Neural progenitor cell (in vitro differentiated cells): ENCODE results near the gene BRPF3.

ENCODE experiments used
- EZH2 ChIP-seq: fragments of 200-600 bp; sonication (generic); IDR thresholded peaks from 2 replicates; pipeline ENCODE4 v1.6.1; 2017; ENCODE audit warnings: antibody characterized with exemption, mild to moderate bottlenecking, moderate library complexity
- EZH2phosphoT487 ChIP-seq: fragments of 200-600 bp; sonication (generic); IDR thresholded peaks from 2 replicates; pipeline ENCODE4 v1.6.1; 2017; ENCODE audit warnings: antibody characterized with exemption
- TF ChIP-seq, protein P1 (sequence below): fragments of 200-600 bp; sonication (generic); IDR thresholded peaks from 2 replicates; pipeline ENCODE4 v1.5.1; 2017; ENCODE audit warnings: antibody characterized with exemption, mild to moderate bottlenecking

- TF ChIP-seq, protein P1, sequence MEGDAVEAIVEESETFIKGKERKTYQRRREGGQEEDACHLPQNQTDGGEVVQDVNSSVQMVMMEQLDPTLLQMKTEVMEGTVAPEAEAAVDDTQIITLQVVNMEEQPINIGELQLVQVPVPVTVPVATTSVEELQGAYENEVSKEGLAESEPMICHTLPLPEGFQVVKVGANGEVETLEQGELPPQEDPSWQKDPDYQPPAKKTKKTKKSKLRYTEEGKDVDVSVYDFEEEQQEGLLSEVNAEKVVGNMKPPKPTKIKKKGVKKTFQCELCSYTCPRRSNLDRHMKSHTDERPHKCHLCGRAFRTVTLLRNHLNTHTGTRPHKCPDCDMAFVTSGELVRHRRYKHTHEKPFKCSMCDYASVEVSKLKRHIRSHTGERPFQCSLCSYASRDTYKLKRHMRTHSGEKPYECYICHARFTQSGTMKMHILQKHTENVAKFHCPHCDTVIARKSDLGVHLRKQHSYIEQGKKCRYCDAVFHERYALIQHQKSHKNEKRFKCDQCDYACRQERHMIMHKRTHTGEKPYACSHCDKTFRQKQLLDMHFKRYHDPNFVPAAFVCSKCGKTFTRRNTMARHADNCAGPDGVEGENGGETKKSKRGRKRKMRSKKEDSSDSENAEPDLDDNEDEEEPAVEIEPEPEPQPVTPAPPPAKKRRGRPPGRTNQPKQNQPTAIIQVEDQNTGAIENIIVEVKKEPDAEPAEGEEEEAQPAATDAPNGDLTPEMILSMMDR, result no peak
- TF ChIP-seq EZH2, result no peak
- no peak for TF ChIP-seq EZH2phosphoT487
These were observed 5.1 kb downstream of the BRPF3 start for GRCh38 chr6:36201612-36202011.
